HEK293 (cell line): ENCODE measurements around the gene VWCE.

Experiments used
- CTCF ChIP-seq: fragments of 450-650 bp; formaldehyde crosslinking; IDR thresholded peaks from 2 replicates; pipeline ENCODE4 v1.5.1; 2016; ENCODE audit warnings: missing biosample characterization, missing genetic modification characterization
- HOXA7 ChIP-seq: sonication (generic); formaldehyde crosslinking; IDR thresholded peaks from 2 replicates; pipeline ENCODE4 v1.8.1; 2022; ENCODE audit warnings: missing genetic modification reagents, borderline replicate concordance
- KLF16 ChIP-seq: fragments of 450-650 bp; formaldehyde crosslinking; IDR thresholded peaks from 2 replicates; pipeline ENCODE4 v1.5.1; 2017; ENCODE audit warnings: missing biosample characterization, missing genetic modification characterization
- OSR2 ChIP-seq: fragments of 450-650 bp; formaldehyde crosslinking; IDR thresholded peaks from 2 replicates; pipeline ENCODE4 v1.5.1; 2016; ENCODE audit warnings: missing biosample characterization, missing genetic modification characterization
- ZNF132 ChIP-seq: fragments of 450-650 bp; formaldehyde crosslinking; IDR thresholded peaks from 2 replicates; pipeline ENCODE4 v1.5.1; 2017; ENCODE audit warnings: missing biosample characterization, missing genetic modification characterization, borderline replicate concordance
- ZNF140 ChIP-seq: fragments of 450-650 bp; formaldehyde crosslinking; IDR thresholded peaks from 2 replicates; pipeline ENCODE4 v1.5.1; 2016; ENCODE audit warnings: missing biosample characterization, missing genetic modification characterization
- ZNF423 ChIP-seq: fragments of 450-650 bp; formaldehyde crosslinking; IDR thresholded peaks from 2 replicates; pipeline ENCODE4 v1.5.1; 2016; ENCODE audit warnings: missing biosample characterization, missing genetic modification characterization
- ZNF629 ChIP-seq: fragments of 450-650 bp; formaldehyde crosslinking; IDR thresholded peaks from 2 replicates; pipeline ENCODE4 v1.5.1; 2017; ENCODE audit warnings: missing biosample characterization, missing genetic modification characterization
- ZNF785 ChIP-seq: fragments of 450-650 bp; formaldehyde crosslinking; IDR thresholded peaks from 2 replicates; pipeline ENCODE4 v1.5.1; 2016; ENCODE audit warnings: missing biosample characterization, missing genetic modification characterization
- TF ChIP-seq, protein P1 (sequence below): fragments of 450-650 bp; formaldehyde crosslinking; IDR thresholded peaks from 2 replicates; pipeline ENCODE4 v1.5.1; 2016; ENCODE audit warnings: missing biosample characterization, missing genetic modification characterization
- TF ChIP-seq, protein P2 (sequence below): sonication (generic); formaldehyde crosslinking; IDR thresholded peaks from 2 replicates; pipeline ENCODE4 v1.8.1; 2022; ENCODE audit warnings: mild to moderate bottlenecking, moderate library complexity, missing genetic modification reagents
- TF ChIP-seq, protein P3 (sequence below): fragments of 450-650 bp; formaldehyde crosslinking; IDR thresholded peaks from 2 replicates; pipeline ENCODE4 v1.5.1; 2016; ENCODE audit warnings: missing biosample characterization, missing genetic modification characterization

- no peak for TF ChIP-seq ZNF629 (tag by site-specific recombination)
- TF ChIP-seq ZNF132 (tag by site-specific recombination), result no peak
- TF ChIP-seq, protein P1, sequence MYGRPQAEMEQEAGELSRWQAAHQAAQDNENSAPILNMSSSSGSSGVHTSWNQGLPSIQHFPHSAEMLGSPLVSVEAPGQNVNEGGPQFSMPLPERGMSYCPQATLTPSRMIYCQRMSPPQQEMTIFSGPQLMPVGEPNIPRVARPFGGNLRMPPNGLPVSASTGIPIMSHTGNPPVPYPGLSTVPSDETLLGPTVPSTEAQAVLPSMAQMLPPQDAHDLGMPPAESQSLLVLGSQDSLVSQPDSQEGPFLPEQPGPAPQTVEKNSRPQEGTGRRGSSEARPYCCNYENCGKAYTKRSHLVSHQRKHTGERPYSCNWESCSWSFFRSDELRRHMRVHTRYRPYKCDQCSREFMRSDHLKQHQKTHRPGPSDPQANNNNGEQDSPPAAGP (tag by site-specific recombination), result no peak
- TF ChIP-seq ZNF785 (tag by site-specific recombination), result no peak
- TF ChIP-seq ZNF423 (tag by site-specific recombination), result no peak
- TF ChIP-seq OSR2 (tag by site-specific recombination), result no peak
- TF ChIP-seq, protein P2, sequence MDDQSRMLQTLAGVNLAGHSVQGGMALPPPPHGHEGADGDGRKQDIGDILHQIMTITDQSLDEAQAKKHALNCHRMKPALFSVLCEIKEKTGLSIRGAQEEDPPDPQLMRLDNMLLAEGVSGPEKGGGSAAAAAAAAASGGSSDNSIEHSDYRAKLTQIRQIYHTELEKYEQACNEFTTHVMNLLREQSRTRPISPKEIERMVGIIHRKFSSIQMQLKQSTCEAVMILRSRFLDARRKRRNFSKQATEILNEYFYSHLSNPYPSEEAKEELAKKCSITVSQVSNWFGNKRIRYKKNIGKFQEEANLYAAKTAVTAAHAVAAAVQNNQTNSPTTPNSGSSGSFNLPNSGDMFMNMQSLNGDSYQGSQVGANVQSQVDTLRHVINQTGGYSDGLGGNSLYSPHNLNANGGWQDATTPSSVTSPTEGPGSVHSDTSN (CRISPR knock-in tag), result no peak
- no peak for TF ChIP-seq CTCF
- TF ChIP-seq KLF16 (tag by site-specific recombination), result no peak
- no peak for TF ChIP-seq HOXA7 (CRISPR knock-in tag)
- no peak for TF ChIP-seq ZNF140 (tag by site-specific recombination)
- TF ChIP-seq, protein P3, sequence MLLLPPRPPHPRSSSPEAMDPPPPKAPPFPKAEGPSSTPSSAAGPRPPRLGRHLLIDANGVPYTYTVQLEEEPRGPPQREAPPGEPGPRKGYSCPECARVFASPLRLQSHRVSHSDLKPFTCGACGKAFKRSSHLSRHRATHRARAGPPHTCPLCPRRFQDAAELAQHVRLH (tag by site-specific recombination), result no peak
Observed at GRCh38 chr11:61307354-61307753, 12.2 kb upstream of the VWCE start.
